SK-N-SH treated with all-trans-retinoic acid at 6 μM for 48 hours (cell line): ENCODE results near the gene EIF4G1.

Source experiments
- CSDC2 ChIP-seq: fragments of 250-450 bp; sonication (Bioruptor Pico); IDR thresholded peaks from 2 replicates; pipeline ENCODE4 v1.5.0; 2020; ENCODE audit warnings: mild to moderate bottlenecking, moderate library complexity
- GLIS3 ChIP-seq: fragments of 250-450 bp; sonication (Bioruptor Pico); IDR thresholded peaks from 2 replicates; pipeline ENCODE4 v1.5.0; 2020; ENCODE audit warnings: mild to moderate bottlenecking, moderate library complexity
- RARB ChIP-seq: fragments of 250-450 bp; sonication (Bioruptor Pico); IDR thresholded peaks from 2 replicates; pipeline ENCODE4 v1.8.0; 2021; ENCODE audit warnings: mild to moderate bottlenecking, moderate library complexity
- SNAI2 ChIP-seq: fragments of 250-450 bp; sonication (Bioruptor Pico); IDR thresholded peaks from 2 replicates; pipeline ENCODE4 v1.5.0; 2020; ENCODE audit warnings: mild to moderate bottlenecking, moderate library complexity
- ZFP3 ChIP-seq: fragments of 250-450 bp; sonication (Bioruptor Pico); IDR thresholded peaks from 2 replicates; pipeline ENCODE4 v1.5.0; 2020; ENCODE audit warnings: mild to moderate bottlenecking, moderate library complexity
- TF ChIP-seq, protein P1 (sequence below): fragments of 250-450 bp; sonication (Bioruptor Pico); IDR thresholded peaks from 2 replicates; pipeline ENCODE4 v1.5.1; 2021; ENCODE audit warnings: mild to moderate bottlenecking, moderate library complexity
- TF ChIP-seq, protein P2 (sequence below): fragments of 250-450 bp; sonication (Bioruptor Pico); IDR thresholded peaks from 2 replicates; pipeline ENCODE4 v1.8.0; 2020; ENCODE audit warnings: mild to moderate bottlenecking, moderate library complexity, borderline replicate concordance

DNA sequence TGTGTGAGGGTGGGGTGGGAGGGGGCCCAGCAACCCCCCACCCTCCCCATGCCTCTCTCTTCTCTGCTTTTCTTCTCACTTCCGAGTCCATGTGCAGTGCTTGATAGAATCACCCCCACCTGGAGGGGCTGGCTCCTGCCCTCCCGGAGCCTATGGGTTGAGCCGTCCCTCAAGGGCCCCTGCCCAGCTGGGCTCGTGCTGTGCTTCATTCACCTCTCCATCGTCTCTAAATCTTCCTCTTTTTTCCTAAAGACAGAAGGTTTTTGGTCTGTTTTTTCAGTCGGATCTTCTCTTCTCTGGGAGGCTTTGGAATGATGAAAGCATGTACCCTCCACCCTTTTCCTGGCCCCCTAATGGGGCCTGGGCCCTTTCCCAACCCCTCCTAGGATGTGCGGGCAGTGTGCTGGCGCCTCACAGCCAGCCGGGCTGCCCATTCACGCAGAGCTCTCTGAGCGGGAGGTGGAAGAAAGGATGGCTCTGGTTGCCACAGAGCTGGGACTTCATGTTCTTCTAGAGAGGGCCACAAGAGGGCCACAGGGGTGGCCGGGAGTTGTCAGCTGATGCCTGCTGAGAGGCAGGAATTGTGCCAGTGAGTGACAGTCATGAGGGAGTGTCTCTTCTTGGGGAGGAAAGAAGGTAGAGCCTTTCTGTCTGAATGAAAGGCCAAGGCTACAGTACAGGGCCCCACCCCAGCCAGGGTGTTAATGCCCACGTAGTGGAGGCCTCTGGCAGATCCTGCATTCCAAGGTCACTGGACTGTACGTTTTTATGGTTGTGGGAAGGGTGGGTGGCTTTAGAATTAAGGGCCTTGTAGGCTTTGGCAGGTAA is 31.1 kb downstream of the EIF4G1 start:
- TF ChIP-seq, protein P1, sequence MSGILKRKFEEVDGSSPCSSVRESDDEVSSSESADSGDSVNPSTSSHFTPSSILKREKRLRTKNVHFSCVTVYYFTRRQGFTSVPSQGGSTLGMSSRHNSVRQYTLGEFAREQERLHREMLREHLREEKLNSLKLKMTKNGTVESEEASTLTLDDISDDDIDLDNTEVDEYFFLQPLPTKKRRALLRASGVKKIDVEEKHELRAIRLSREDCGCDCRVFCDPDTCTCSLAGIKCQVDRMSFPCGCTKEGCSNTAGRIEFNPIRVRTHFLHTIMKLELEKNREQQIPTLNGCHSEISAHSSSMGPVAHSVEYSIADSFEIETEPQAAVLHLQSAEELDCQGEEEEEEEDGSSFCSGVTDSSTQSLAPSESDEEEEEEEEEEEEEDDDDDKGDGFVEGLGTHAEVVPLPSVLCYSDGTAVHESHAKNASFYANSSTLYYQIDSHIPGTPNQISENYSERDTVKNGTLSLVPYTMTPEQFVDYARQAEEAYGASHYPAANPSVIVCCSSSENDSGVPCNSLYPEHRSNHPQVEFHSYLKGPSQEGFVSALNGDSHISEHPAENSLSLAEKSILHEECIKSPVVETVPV: no peak
- TF ChIP-seq GLIS3 (no peak), ZFP3 (CRISPR knock-in tag) (no peak), CSDC2 (CRISPR knock-in tag) (no peak), SNAI2 (no peak), RARB (CRISPR knock-in tag) (no peak)
- TF ChIP-seq, protein P2, sequence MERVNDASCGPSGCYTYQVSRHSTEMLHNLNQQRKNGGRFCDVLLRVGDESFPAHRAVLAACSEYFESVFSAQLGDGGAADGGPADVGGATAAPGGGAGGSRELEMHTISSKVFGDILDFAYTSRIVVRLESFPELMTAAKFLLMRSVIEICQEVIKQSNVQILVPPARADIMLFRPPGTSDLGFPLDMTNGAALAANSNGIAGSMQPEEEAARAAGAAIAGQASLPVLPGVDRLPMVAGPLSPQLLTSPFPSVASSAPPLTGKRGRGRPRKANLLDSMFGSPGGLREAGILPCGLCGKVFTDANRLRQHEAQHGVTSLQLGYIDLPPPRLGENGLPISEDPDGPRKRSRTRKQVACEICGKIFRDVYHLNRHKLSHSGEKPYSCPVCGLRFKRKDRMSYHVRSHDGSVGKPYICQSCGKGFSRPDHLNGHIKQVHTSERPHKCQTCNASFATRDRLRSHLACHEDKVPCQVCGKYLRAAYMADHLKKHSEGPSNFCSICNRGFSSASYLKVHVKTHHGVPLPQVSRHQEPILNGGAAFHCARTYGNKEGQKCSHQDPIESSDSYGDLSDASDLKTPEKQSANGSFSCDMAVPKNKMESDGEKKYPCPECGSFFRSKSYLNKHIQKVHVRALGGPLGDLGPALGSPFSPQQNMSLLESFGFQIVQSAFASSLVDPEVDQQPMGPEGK (CRISPR knock-in tag): no peak
